Keratinocyte (primary cell): ENCODE data around the gene OR11G2. TPM values are rescaled to one million over a fixed set of nuclear protein-coding genes. Genes with fewer than 3 reads are reported as not detected.
"Not testable (repeated sequence)": the region's sequence is repeated elsewhere in the genome, so short reads cannot be mapped to it uniquely, and the experiment has no call there.

ENCODE experiments used
- DNase-seq: peaks from one replicate; pipeline ENCODE4 v3.0.0-alpha.2; 2011; ENCODE audit warnings: low read depth, missing footprints, low spot score
- FAIRE-seq: peaks from 2 replicates; lab custom pipeline; 2011; peaks lifted over from hg19 to GRCh38; lab: Jason Lieb, UNC
- H2AFZ ChIP-seq: 2 replicates; pipeline ENCODE4 v1.6.0; 2012; ENCODE audit warnings: low read length, control low read depth, inconsistent platforms; ENCODE audit not compliant: control insufficient read depth
- H3K27ac ChIP-seq: 2 replicates; pipeline ENCODE4 v1.5.1; 2011; ENCODE audit warnings: low read length; ENCODE audit not compliant: control insufficient read depth, insufficient read depth
- H3K27me3 ChIP-seq: 3 replicates; pipeline ENCODE4 v1.6.0; 2011; ENCODE audit warnings: low read length; ENCODE audit not compliant: control insufficient read depth, insufficient read depth; ENCODE audit errors: extremely low read depth
- H3K36me3 ChIP-seq, 2 experiments: 2 replicates in 1 of 2; 3 replicates in 1 of 2; pipeline ENCODE4 v1.5.1; 2011; ENCODE audit warnings: low read length in 2 of 2, mild to moderate bottlenecking in 1 of 2; ENCODE audit not compliant: control insufficient read depth in 2 of 2, insufficient read depth in 2 of 2; ENCODE audit errors: extremely low read depth in 1 of 2
- H3K4me1 ChIP-seq: 3 replicates; pipeline ENCODE4 v1.5.1; 2011; ENCODE audit warnings: low read length; ENCODE audit not compliant: control insufficient read depth, insufficient read depth; ENCODE audit errors: extremely low read depth
- H3K4me2 ChIP-seq: 3 replicates; pipeline ENCODE4 v1.6.0; 2011; ENCODE audit warnings: low read depth, low read length; ENCODE audit not compliant: control insufficient read depth, insufficient read depth; ENCODE audit errors: extremely low read depth
- H3K4me3 ChIP-seq, 3 experiments: fragments of 200-600 bp in 1 of 3; sonication (generic) in 1 of 3; 2 replicates in 2 of 3; 3 replicates in 1 of 3; pipeline ENCODE4 v1.5.1; 2011 to 2016; ENCODE audit warnings: low read length in 3 of 3, mild to moderate bottlenecking in 3 of 3, control low read depth in 2 of 3, inconsistent platforms in 1 of 3, low read depth in 1 of 3, mixed read lengths in 1 of 3, mixed run types in 1 of 3, moderate library complexity in 1 of 3; ENCODE audit not compliant: control insufficient read depth in 2 of 3, insufficient read depth in 2 of 3; ENCODE audit errors: extremely low read depth in 1 of 3
- H3K79me2 ChIP-seq: 2 replicates; pipeline ENCODE4 v1.6.0; 2012; ENCODE audit warnings: low read length; ENCODE audit not compliant: control insufficient read depth, insufficient read depth
- H3K9ac ChIP-seq: 3 replicates; pipeline ENCODE4 v1.6.0; 2011; ENCODE audit warnings: low read length; ENCODE audit not compliant: control insufficient read depth, insufficient read depth; ENCODE audit errors: extremely low read depth
- H3K9me1 ChIP-seq: 3 replicates; pipeline ENCODE4 v1.6.0; 2011; ENCODE audit warnings: low read length; ENCODE audit not compliant: control insufficient read depth, insufficient read depth; ENCODE audit errors: extremely low read depth
- H3K9me3 ChIP-seq: 2 replicates; pipeline ENCODE4 v1.5.1; 2012; ENCODE audit warnings: low read depth, low read length; ENCODE audit not compliant: control insufficient read depth
- H4K20me1 ChIP-seq: 3 replicates; pipeline ENCODE4 v1.6.0; 2011; ENCODE audit warnings: low read length; ENCODE audit not compliant: control insufficient read depth, insufficient read depth; ENCODE audit errors: extremely low read depth
- CTCF ChIP-seq, 3 experiments: IDR thresholded peaks in 1 of 3; conservative IDR thresholded peaks in 1 of 3; optimal IDR thresholded peaks in 1 of 3; 2 replicates in 2 of 3; 3 replicates in 1 of 3; pipeline versions ENCODE3 to v1.5.1; 2011; ENCODE audit warnings: low read length in 3 of 3, mild to moderate bottlenecking in 3 of 3, moderate library complexity in 2 of 3, control low read depth in 1 of 3, inconsistent platforms in 1 of 3; ENCODE audit not compliant: insufficient read depth in 2 of 3; ENCODE audit errors: extremely low read depth in 1 of 3
- EZH2 ChIP-seq: IDR thresholded peaks from one replicate; pipeline ENCODE4 v1.6.1; 2012; ENCODE audit warnings: inconsistent platforms, mild to moderate bottlenecking, low read length, moderate library complexity
- dilution Hi-C: fragments of 300-500 bp; cut with MboI; formaldehyde crosslinking; loops from one replicate; pipeline ENCODE4 v1.7.0; 2020; ENCODE audit warnings: low sequenced_read_pairs; ENCODE audit not compliant: extremely low pct_ligation_motif_present
- polyA plus RNA-seq, 5 experiments: library from polyadenylated mRNA; depleted of rRNA in 3 of 5; stranded (reverse) in 3 of 5; stranded (forward) in 1 of 5; unstranded in 1 of 5; fragments of >200 nt; gene quantifications; 1 replicate in 1 of 5; 2 replicates in 3 of 5; 3 replicates in 1 of 5; pipeline versions ENCODE4 v1.2.1 to v1.2.3, GENCODE V29; 2011 to 2012; ENCODE audit warnings: missing spikeins in 2 of 5, low read depth in 1 of 5, low replicate concordance in 1 of 5

OR11G2 gene
- polyA plus RNA-seq, 1 donor (not counting 4 experiments of a cell fraction or from before 2014, with no cell fraction given): not detected

DNA sequence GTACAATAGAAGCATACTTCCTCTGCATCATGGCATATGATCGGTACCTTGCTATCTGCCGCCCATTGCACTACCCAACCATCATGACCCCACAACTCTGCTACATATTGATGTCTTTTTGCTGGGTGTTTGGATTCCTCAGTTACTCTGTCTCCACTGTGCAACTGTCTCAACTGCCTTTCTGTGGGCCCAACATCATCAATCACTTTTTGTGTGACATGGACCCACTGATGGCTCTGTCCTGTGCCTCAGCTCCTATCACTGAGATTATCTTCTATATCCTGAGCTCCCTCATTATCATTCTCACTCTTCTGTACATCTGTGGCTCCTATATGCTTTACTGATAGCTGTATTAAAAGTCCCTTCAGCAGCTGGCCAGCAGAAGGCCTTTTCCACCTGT lies 18.9 kb downstream of the OR11G2 start:
- H3K9me1 ChIP-seq: no peaks in the 10 kb centered on the region
- no peak for FAIRE-seq
- H4K20me1 ChIP-seq: no peaks in the 10 kb centered on the region
- no peaks in the 10 kb centered on the region for H3K36me3 ChIP-seq
- dilution Hi-C loops: no loop called here
- no peak overlapping the region for H3K4me2 ChIP-seq
- H3K27ac ChIP-seq: no peak overlapping the region
- H2AFZ ChIP-seq: no peak overlapping the region
- H3K27me3 ChIP-seq: no peaks in the 10 kb centered on the region
- H3K9ac ChIP-seq: no peak overlapping the region
- TF ChIP-seq EZH2 (no peak), CTCF (optimal IDR thresholded peaks at IDR 0.05 in 1 of 3, IDR thresholded peaks at IDR 0.05 in 1 of 3, conservative IDR thresholded peaks at IDR 0.05 in 1 of 3; ENCODE audit: extremely low read depth in 1 of 3, insufficient read depth in 2 of 3, low read length in 3 of 3) (no peak)
- DNase-seq: no peak
- H3K9me3 ChIP-seq: no peaks in the 10 kb centered on the region
- no peaks in the 10 kb centered on the region for H3K79me2 ChIP-seq
- H3K4me3 ChIP-seq: no peak overlapping the region
- H3K4me1 ChIP-seq: no peaks in the 10 kb centered on the region

DNA sequence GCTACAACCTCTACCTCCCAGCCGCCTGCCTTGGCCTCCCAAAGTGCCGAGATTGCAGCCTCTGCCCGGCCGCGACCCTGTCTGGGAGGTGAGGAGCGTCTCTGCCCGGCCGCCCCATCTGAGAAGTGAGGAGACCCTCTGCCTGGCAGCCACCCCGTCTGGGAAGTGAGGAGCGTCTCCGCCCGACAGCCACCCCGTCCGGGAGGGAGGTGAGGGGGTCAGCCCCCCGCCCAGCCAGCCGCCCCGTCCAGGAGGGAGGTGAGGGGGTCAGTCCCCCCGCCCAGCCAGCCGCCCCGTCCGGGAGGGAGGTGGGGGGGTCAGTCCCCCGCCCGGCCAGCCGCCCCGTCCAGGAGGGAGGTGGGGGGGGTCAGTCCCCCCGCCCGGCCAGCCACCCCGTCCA lies 21.7 kb downstream of the OR11G2 start:
- H3K9ac ChIP-seq, H3K36me3 ChIP-seq, H3K9me3 ChIP-seq, H3K27ac ChIP-seq, H3K9me1 ChIP-seq, H3K4me2 ChIP-seq, DNase-seq, H3K27me3 ChIP-seq, FAIRE-seq, H3K4me1 ChIP-seq, H3K4me3 ChIP-seq, dilution Hi-C loops, H4K20me1 ChIP-seq, H2AFZ ChIP-seq, H3K79me2 ChIP-seq: not testable (repeated sequence)

GRCh38 chr14:20215196-20215595 lies 24.5 kb downstream of the OR11G2 start:
- H3K36me3 ChIP-seq: no peaks in the 10 kb centered on the region
- no peak overlapping the region for H3K27ac ChIP-seq
- no peaks in the 10 kb centered on the region for H3K27me3 ChIP-seq
- H2AFZ ChIP-seq: no peak overlapping the region
- no peak for TF ChIP-seq CTCF (optimal IDR thresholded peaks at IDR 0.05 in 1 of 3, IDR thresholded peaks at IDR 0.05 in 1 of 3, conservative IDR thresholded peaks at IDR 0.05 in 1 of 3; ENCODE audit: extremely low read depth in 1 of 3, insufficient read depth in 2 of 3, low read length in 3 of 3)
- TF ChIP-seq EZH2: no peak
- no peaks in the 10 kb centered on the region for H3K79me2 ChIP-seq
- no peak overlapping the region for H3K4me2 ChIP-seq
- H3K9me3 ChIP-seq: no peaks in the 10 kb centered on the region
- H3K4me3 ChIP-seq: no peak overlapping the region
- no peak for DNase-seq
- H3K9me1 ChIP-seq: no peaks in the 10 kb centered on the region
- no peaks in the 10 kb centered on the region for H3K4me1 ChIP-seq
- no peak for FAIRE-seq
- dilution Hi-C loops: no loop called here
- H4K20me1 ChIP-seq: no peaks in the 10 kb centered on the region
- no peak overlapping the region for H3K9ac ChIP-seq
